KMS-11 (cell line): ENCODE data around the gene USP3.
"Not testable (repeated sequence)": the region's sequence is repeated elsewhere in the genome, so short reads cannot be mapped to it uniquely, and the experiment has no call there.

Experiments
- H2AFZ ChIP-seq: fragments of 200-600 bp; sonication (generic); 2 replicates; pipeline ENCODE4 v1.6.1; 2016; ENCODE audit warnings: antibody characterized with exemption, mixed run types, low read depth
- H3K27ac ChIP-seq: fragments of 200-600 bp; sonication (generic); 2 replicates; pipeline ENCODE4 v1.6.1; 2016; ENCODE audit warnings: mild to moderate bottlenecking, mixed run types
- H3K27me3 ChIP-seq: fragments of 200-600 bp; sonication (generic); 2 replicates; pipeline ENCODE4 v1.6.1; 2017; ENCODE audit warnings: mild to moderate bottlenecking, low read depth, mixed run types, moderate library complexity; ENCODE audit not compliant: insufficient read depth
- H3K36me3 ChIP-seq: fragments of 200-600 bp; sonication (generic); 2 replicates; pipeline ENCODE4 v1.6.1; 2017; ENCODE audit warnings: mild to moderate bottlenecking, mixed run types; ENCODE audit not compliant: insufficient read depth
- H3K4me1 ChIP-seq: fragments of 200-600 bp; sonication (generic); 2 replicates; pipeline ENCODE4 v1.6.1; 2016; ENCODE audit warnings: mild to moderate bottlenecking, low read depth, mixed run types; ENCODE audit not compliant: poor library complexity, severe bottlenecking
- H3K4me2 ChIP-seq: fragments of 200-600 bp; sonication (generic); 2 replicates; pipeline ENCODE4 v1.7.0; 2016; ENCODE audit warnings: mild to moderate bottlenecking, mixed run types
- H3K4me3 ChIP-seq: fragments of 200-600 bp; sonication (generic); IDR thresholded peaks from 2 replicates; pipeline ENCODE4 v1.6.1; 2017; ENCODE audit warnings: low read depth, low read length, mixed read lengths; ENCODE audit not compliant: insufficient read depth
- H3K79me2 ChIP-seq: fragments of 200-600 bp; sonication (generic); 2 replicates; pipeline ENCODE4 v1.6.1; 2016; ENCODE audit warnings: low read depth, mixed run types; ENCODE audit not compliant: insufficient read depth
- H3K9ac ChIP-seq: fragments of 200-600 bp; sonication (generic); 2 replicates; pipeline ENCODE4 v1.6.1; 2016; ENCODE audit warnings: mild to moderate bottlenecking, mixed run types
- H4K20me1 ChIP-seq: fragments of 200-600 bp; sonication (generic); 2 replicates; pipeline ENCODE4 v1.6.1; 2016; ENCODE audit warnings: mild to moderate bottlenecking, mixed run types; ENCODE audit not compliant: insufficient read depth
- CTCF ChIP-seq: fragments of 200-600 bp; sonication (generic); conservative IDR thresholded peaks from 2 replicates; pipeline ENCODE4 v1.6.1; 2017; ENCODE audit warnings: low read depth, mild to moderate bottlenecking, antibody characterized with exemption, low read length, moderate library complexity, mixed read lengths

Gene USP3

GRCh38 chr15:63530752-63531299 is 26.4 kb downstream of the USP3 start:
- H3K27me3 ChIP-seq, result no peaks in the 10 kb centered on the region
- H3K4me1 ChIP-seq, result peaks cover 27% of the 10 kb centered on the region
- no peak overlapping the region for H2AFZ ChIP-seq
- H3K4me2 ChIP-seq, result no peak overlapping the region
- peaks cover 63% of the 10 kb centered on the region; the same call in 1 of the 2 replicates for H3K79me2 ChIP-seq
- no peak overlapping the region for H3K27ac ChIP-seq
- no peak overlapping the region for H3K9ac ChIP-seq
- H4K20me1 ChIP-seq, result no peaks in the 10 kb centered on the region
- no peaks in the 10 kb centered on the region for H3K36me3 ChIP-seq
- TF ChIP-seq CTCF, result no peak
- no peak overlapping the region for H3K4me3 ChIP-seq

- Histone ChIP-seq H3K4me3 (no peak overlapping the region), H3K36me3 (no peaks in the 10 kb centered on the region), H3K4me2 (no peak overlapping the region), H2AFZ (no peak overlapping the region), H3K4me1 (peaks cover 31% of the 10 kb centered on the region), H3K9ac (no peak overlapping the region), H4K20me1 (no peaks in the 10 kb centered on the region), H3K27ac (no peak overlapping the region), H3K79me2 (peaks cover 57% of the 10 kb centered on the region; the same call in 1 of the 2 replicates), H3K27me3 (no peaks in the 10 kb centered on the region)
- TF ChIP-seq CTCF, result no peak
These were observed 27.2 kb downstream of the USP3 start for GRCh38 chr15:63531586-63531985.

GRCh38 chr15:63532307-63532744 is 27.9 kb downstream of the USP3 start:
- peaks cover 31% of the 10 kb centered on the region for H3K4me1 ChIP-seq
- TF ChIP-seq CTCF, result no peak
- no peak overlapping the region for H3K4me3 ChIP-seq
- H3K27ac ChIP-seq, result no peak overlapping the region
- no peak overlapping the region for H3K9ac ChIP-seq
- no peak overlapping the region for H3K4me2 ChIP-seq
- no peaks in the 10 kb centered on the region for H3K36me3 ChIP-seq
- H3K79me2 ChIP-seq, result peaks cover 53% of the 10 kb centered on the region; the same call in 1 of the 2 replicates
- no peaks in the 10 kb centered on the region for H3K27me3 ChIP-seq
- H4K20me1 ChIP-seq, result no peaks in the 10 kb centered on the region
- no peak overlapping the region for H2AFZ ChIP-seq

GRCh38 chr15:63534888-63535287 is 30.5 kb downstream of the USP3 start:
- not testable (repeated sequence) for H2AFZ ChIP-seq, H3K9ac ChIP-seq, H3K4me3 ChIP-seq, H3K4me2 ChIP-seq, H3K36me3 ChIP-seq, H4K20me1 ChIP-seq, H3K27me3 ChIP-seq, H3K27ac ChIP-seq
- Histone ChIP-seq H3K4me1 (peaks cover 31% of the 10 kb centered on the region), H3K79me2 (peaks cover 27% of the 10 kb centered on the region; the same call in 1 of the 2 replicates)

GRCh38 chr15:63535689-63536088 is 31.3 kb downstream of the USP3 start:
- no peak overlapping the region for H3K4me2 ChIP-seq
- TF ChIP-seq CTCF, result no peak
- no peak overlapping the region for H3K27ac ChIP-seq
- H4K20me1 ChIP-seq, result no peaks in the 10 kb centered on the region
- peaks cover 31% of the 10 kb centered on the region for H3K4me1 ChIP-seq
- H3K36me3 ChIP-seq, result no peaks in the 10 kb centered on the region
- no peak overlapping the region for H2AFZ ChIP-seq
- no peaks in the 10 kb centered on the region for H3K27me3 ChIP-seq
- H3K79me2 ChIP-seq, result peaks cover 21% of the 10 kb centered on the region; the same call in 1 of the 2 replicates
- H3K9ac ChIP-seq, result no peak overlapping the region
- H3K4me3 ChIP-seq, result no peak overlapping the region
